Body of pancreas (tissue), 4 donors: Measurements from ENCODE around the gene STAT5B.

Experiments
- POLR2A ChIP-seq, 3 donors: fragments of 450-650 bp; IDR thresholded peaks; one replicate each; pipeline ENCODE4 v1.6.1; 2016; ENCODE audit warnings: antibody characterized with exemption in 3 of 3, mild to moderate bottlenecking in 2 of 3
- TF ChIP-seq, protein P1 (sequence below), 7 experiments: fragments of 450-650 bp in 4 of 7; fragments of 200-600 bp in 3 of 7; sonication (generic) in 3 of 7; IDR thresholded peaks; one replicate each; pipeline ENCODE4 v1.5.1; 2016 to 2019; ENCODE audit warnings: antibody characterized with exemption in 7 of 7

DNA sequence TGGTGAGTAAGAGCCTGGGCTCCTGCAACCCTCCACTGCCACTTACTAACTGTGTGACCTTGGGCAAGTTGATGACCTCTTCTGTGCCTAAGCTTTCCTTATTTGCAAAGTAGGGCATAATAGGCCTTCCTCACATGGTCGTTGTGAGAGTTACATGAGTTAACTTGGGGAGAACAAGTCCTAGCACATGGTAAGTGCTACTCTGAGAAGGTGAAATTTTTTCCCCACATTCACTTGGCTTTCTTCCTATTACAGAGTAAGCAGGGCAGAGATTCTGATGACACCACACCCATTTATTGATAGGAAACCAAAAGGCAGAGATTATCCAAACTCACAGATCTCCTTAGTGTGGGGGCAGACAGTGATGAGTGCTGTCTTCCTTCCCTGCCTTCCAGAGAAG lies 96.9 kb downstream of the STAT5B start:
- TF ChIP-seq, protein P1, sequence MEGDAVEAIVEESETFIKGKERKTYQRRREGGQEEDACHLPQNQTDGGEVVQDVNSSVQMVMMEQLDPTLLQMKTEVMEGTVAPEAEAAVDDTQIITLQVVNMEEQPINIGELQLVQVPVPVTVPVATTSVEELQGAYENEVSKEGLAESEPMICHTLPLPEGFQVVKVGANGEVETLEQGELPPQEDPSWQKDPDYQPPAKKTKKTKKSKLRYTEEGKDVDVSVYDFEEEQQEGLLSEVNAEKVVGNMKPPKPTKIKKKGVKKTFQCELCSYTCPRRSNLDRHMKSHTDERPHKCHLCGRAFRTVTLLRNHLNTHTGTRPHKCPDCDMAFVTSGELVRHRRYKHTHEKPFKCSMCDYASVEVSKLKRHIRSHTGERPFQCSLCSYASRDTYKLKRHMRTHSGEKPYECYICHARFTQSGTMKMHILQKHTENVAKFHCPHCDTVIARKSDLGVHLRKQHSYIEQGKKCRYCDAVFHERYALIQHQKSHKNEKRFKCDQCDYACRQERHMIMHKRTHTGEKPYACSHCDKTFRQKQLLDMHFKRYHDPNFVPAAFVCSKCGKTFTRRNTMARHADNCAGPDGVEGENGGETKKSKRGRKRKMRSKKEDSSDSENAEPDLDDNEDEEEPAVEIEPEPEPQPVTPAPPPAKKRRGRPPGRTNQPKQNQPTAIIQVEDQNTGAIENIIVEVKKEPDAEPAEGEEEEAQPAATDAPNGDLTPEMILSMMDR (IDR thresholded peaks at IDR 0.05) = no peak
- TF ChIP-seq POLR2A (IDR thresholded peaks at IDR 0.05) = no peak
